ENCODE data around the gene COPZ2.

The COPZ2 gene

GRCh38 chr17:47983492-47984223 lies 53.9 kb downstream of the COPZ2 start:
- Histone ChIP-seq H3K36me3 (ENCODE audit: insufficient read depth, low read length) (peaks cover 23% of the 10 kb centered on the region), H3K9me3 (ENCODE audit: control insufficient read depth, insufficient read depth, low read length) (no peaks in the 10 kb centered on the region), H3K9ac (ENCODE audit: low read depth, low read length) (no peak overlapping the region), H3K4me1 (ENCODE audit: insufficient read depth, low read length) (peaks cover 17% of the 10 kb centered on the region)

GRCh38 chr17:47982645-47983390 lies 54.8 kb downstream of the COPZ2 start:
- no peak overlapping the region for H3K9ac ChIP-seq (ENCODE audit: low read depth, low read length)
- peaks cover 14% of the 10 kb centered on the region for H3K4me1 ChIP-seq (ENCODE audit: insufficient read depth, low read length)
- peaks cover 25% of the 10 kb centered on the region for H3K36me3 ChIP-seq (ENCODE audit: insufficient read depth, low read length)
- H3K9me3 ChIP-seq (ENCODE audit: control insufficient read depth, insufficient read depth, low read length), result no peaks in the 10 kb centered on the region

- Histone ChIP-seq H3K9me3 (ENCODE audit: control insufficient read depth, insufficient read depth, low read length) (no peaks in the 10 kb centered on the region), H3K36me3 (ENCODE audit: insufficient read depth, low read length) (peaks cover 30% of the 10 kb centered on the region), H3K9ac (ENCODE audit: low read depth, low read length) (no peak overlapping the region), H3K4me1 (ENCODE audit: insufficient read depth, low read length) (peaks cover 7% of the 10 kb centered on the region)
Measured at GRCh38 chr17:47982091-47982617, 55.4 kb downstream of the COPZ2 start.

- Histone ChIP-seq H3K9ac (ENCODE audit: low read depth, low read length) (no peak overlapping the region), H3K36me3 (ENCODE audit: insufficient read depth, low read length) (peaks cover 30% of the 10 kb centered on the region), H3K9me3 (ENCODE audit: control insufficient read depth, insufficient read depth, low read length) (no peaks in the 10 kb centered on the region), H3K4me1 (ENCODE audit: insufficient read depth, low read length) (0 out of 2 replicates have a peak, but pooled peaks cover under 1% of the 10 kb centered on the region)
Measured at GRCh38 chr17:47981462-47981861, 56.1 kb downstream of the COPZ2 start.

- no peaks in the 10 kb centered on the region for H3K4me1 ChIP-seq (ENCODE audit: insufficient read depth, low read length)
- no peaks in the 10 kb centered on the region for H3K9me3 ChIP-seq (ENCODE audit: control insufficient read depth, insufficient read depth, low read length)
- peaks cover 33% of the 10 kb centered on the region for H3K36me3 ChIP-seq (ENCODE audit: insufficient read depth, low read length)
- no peak overlapping the region for H3K9ac ChIP-seq (ENCODE audit: low read depth, low read length)
Measured at GRCh38 chr17:47980541-47980940, 57.1 kb downstream of the COPZ2 start.

- H3K36me3 ChIP-seq (ENCODE audit: insufficient read depth, low read length), result peaks cover 36% of the 10 kb centered on the region
- H3K9ac ChIP-seq (ENCODE audit: low read depth, low read length), result no peak overlapping the region
- no peaks in the 10 kb centered on the region for H3K4me1 ChIP-seq (ENCODE audit: insufficient read depth, low read length)
- H3K9me3 ChIP-seq (ENCODE audit: control insufficient read depth, insufficient read depth, low read length), result no peaks in the 10 kb centered on the region
Measured at GRCh38 chr17:47978324-47978723, 59.3 kb downstream of the COPZ2 start.
